ENCODE measurements around the gene KCNMA1. TPM values are rescaled to one million over a fixed set of nuclear protein-coding genes. Genes with fewer than 3 reads are reported as not detected.

The KCNMA1 gene
- total and polyA plus RNA-seq, 4 donors, result 36.2 to 95.0 (median 54.3) TPM

DNA sequence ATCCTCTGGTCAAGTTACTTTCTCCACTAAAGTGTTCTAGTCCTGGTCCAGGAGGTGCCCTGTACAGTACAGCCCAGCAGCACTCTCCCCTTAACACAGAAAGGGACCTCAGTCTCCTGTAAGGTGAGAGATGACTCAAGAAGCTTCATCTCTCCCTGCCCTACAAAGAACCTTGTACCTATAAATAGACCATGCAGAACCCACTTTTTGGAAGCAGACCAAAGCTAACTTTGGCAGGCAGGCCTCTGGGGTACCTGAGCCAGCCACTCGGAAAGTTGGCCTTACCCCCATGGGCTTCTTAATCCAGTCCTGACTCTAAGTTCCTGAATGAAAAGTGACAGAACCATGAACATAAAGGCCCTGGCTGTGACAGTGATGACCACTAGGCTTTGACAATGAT is 454.8 kb downstream of the KCNMA1 start:
- 82% methylated on average over 1 of the region's 1 CpG for WGBS (ENCODE audit: insufficient coverage)
- Histone ChIP-seq H3K4me1 (ENCODE audit: control insufficient read depth, insufficient read depth, low read length) (no peaks in the 10 kb centered on the region), H3K27ac (ENCODE audit: low read depth, low read length) (no peak overlapping the region)

DNA sequence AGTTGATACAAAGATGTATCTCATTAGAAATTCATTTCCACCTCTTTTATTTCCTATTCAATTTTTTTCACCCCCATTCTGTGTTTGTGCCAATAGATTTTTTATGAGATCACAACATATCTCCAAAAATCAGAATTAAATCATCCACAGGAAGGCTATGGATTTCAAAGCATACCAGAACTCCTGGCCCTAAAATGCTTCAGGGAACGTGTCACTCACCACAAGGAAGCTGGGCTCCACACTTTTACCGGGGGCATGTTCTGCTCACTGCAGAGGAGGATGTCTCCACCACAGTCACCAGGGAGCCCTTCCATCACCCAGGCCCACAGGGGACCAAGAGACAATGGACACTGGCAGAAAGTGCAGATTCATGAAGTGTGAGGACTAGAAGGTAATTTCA is 456.8 kb downstream of the KCNMA1 start:
- Histone ChIP-seq H3K36me3 (ENCODE audit: control insufficient read depth, insufficient read depth, low read length) (no peaks in the 10 kb centered on the region), H3K27ac (ENCODE audit: low read depth, low read length) (no peak overlapping the region), H3K9me3 (ENCODE audit: control insufficient read depth, insufficient read depth, low read length) (no peaks in the 10 kb centered on the region), H3K4me1 (ENCODE audit: control insufficient read depth, insufficient read depth, low read length) (no peaks in the 10 kb centered on the region), H3K4me3 (ENCODE audit: low read depth, low read length) (no peak overlapping the region), H3K27me3 (ENCODE audit: control insufficient read depth, insufficient read depth, low read length) (no peaks in the 10 kb centered on the region)
- DNase-seq (ENCODE audit: low read depth in 4 of 6, low spot score in 6 of 6), result no peak
- WGBS (ENCODE audit: insufficient coverage), result 100% methylated on average over 1 of the region's 2 CpGs

More for the DNA sequence above, 454.8 kb downstream of the KCNMA1 start:
- DNase-seq (ENCODE audit: low read depth in 4 of 6, low spot score in 6 of 6), result no peak
- H3K4me3 ChIP-seq (ENCODE audit: low read depth, low read length), result no peak overlapping the region
- H3K36me3 ChIP-seq (ENCODE audit: control insufficient read depth, insufficient read depth, low read length), result no peaks in the 10 kb centered on the region
- H3K27me3 ChIP-seq (ENCODE audit: control insufficient read depth, insufficient read depth, low read length), result no peaks in the 10 kb centered on the region
- no peaks in the 10 kb centered on the region for H3K9me3 ChIP-seq (ENCODE audit: control insufficient read depth, insufficient read depth, low read length)

DNA sequence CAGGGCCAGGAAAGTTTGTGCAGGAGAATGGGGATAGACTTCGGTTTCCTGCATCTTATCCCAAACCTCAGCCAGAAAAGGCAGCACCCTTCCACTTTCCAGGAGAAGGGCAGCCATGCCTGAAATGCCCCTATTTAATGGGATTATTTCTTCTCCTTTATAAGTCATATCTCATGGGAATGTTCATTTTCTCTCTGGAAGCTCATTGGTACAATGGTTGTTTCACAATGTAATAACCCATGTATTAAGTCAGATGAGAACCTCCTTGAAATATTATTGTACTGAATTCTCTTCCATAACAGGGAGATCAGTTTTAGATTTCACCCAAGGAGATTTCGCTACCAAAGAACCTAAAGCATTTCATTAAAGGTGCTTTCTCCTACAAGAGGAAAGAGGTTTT is 457.5 kb downstream of the KCNMA1 start:
- DNase-seq (ENCODE audit: low read depth in 4 of 6, low spot score in 6 of 6), result no peak
- Histone ChIP-seq H3K27ac (ENCODE audit: low read depth, low read length) (no peak overlapping the region), H3K36me3 (ENCODE audit: control insufficient read depth, insufficient read depth, low read length) (no peaks in the 10 kb centered on the region), H3K27me3 (ENCODE audit: control insufficient read depth, insufficient read depth, low read length) (no peaks in the 10 kb centered on the region), H3K4me3 (ENCODE audit: low read depth, low read length) (no peak overlapping the region), H3K9me3 (ENCODE audit: control insufficient read depth, insufficient read depth, low read length) (no peaks in the 10 kb centered on the region), H3K4me1 (ENCODE audit: control insufficient read depth, insufficient read depth, low read length) (no peaks in the 10 kb centered on the region)
- WGBS (ENCODE audit: insufficient coverage), result no CpG with 5 or more reads among the region's 2 CpGs

DNA sequence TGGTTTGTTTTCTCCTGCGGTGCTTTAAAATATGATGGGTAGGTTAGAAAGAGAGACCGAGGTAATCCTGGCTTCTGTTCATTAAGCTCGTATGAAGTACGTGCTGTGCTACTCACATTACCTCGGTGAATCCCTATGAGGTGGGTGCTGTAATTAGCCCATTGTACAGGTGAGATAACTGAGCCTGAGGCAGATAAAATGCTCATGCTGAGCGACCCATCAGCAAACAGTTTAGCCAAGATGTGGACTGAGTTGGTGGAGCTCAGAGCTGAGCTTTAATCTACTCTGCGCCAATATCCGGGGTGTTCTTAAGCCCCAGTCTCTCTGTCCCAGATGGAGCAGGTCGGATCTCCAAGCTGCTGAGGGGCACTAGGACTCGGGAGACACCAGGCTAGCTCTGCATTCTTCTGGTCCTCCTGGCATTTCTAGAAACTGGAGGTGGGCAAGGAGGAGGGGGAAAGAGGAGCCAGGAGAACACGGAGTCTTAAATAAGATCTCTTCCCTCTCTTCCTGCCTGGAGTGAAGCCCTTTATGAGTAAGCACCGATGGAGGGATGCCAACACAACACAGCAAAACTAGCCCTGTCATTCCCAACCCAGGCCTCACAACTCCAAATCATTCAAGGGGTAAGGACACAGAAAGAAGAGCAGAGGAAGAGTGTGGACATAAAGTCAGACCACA is 458.5 kb downstream of the KCNMA1 start:
- DNase-seq (ENCODE audit: low read depth in 4 of 6, low spot score in 6 of 6), result no peak
- H3K27me3 ChIP-seq (ENCODE audit: control insufficient read depth, insufficient read depth, low read length), result no peaks in the 10 kb centered on the region
- 80% methylated on average over 10 of the region's 12 CpGs for WGBS (ENCODE audit: insufficient coverage)
- H3K4me1 ChIP-seq (ENCODE audit: control insufficient read depth, insufficient read depth, low read length), result no peaks in the 10 kb centered on the region
- no peak overlapping the region for H3K4me3 ChIP-seq (ENCODE audit: low read depth, low read length)
- no peaks in the 10 kb centered on the region for H3K9me3 ChIP-seq (ENCODE audit: control insufficient read depth, insufficient read depth, low read length)
- no peak overlapping the region for H3K27ac ChIP-seq (ENCODE audit: low read depth, low read length)
- H3K36me3 ChIP-seq (ENCODE audit: control insufficient read depth, insufficient read depth, low read length), result no peaks in the 10 kb centered on the region

DNA sequence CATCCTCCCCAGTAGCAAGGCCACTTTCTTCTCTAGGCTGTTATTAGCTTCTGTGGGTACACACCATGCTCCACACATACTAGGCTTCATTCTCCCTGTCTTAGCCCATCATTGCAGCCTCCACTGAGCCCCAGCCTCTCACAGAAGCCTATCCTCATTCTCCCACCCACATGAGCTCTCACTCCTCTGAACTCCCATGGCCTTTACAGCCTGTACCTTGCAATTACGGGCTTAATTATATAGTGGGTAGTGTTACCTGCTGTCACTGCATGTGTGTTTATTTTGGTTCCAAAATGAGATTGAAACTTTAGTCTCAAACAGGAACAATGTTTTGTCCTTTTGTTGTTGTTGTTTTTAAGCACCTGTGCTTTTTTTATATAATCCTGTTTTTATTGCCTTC is 460.0 kb downstream of the KCNMA1 start:
- H3K4me3 ChIP-seq (ENCODE audit: low read depth, low read length), result no peak overlapping the region
- WGBS (ENCODE audit: insufficient coverage), result no CpG with 5 or more reads among the region's 1 CpG
- H3K36me3 ChIP-seq (ENCODE audit: control insufficient read depth, insufficient read depth, low read length), result no peaks in the 10 kb centered on the region
- no peak for DNase-seq (ENCODE audit: low read depth in 4 of 6, low spot score in 6 of 6)
- no peaks in the 10 kb centered on the region for H3K9me3 ChIP-seq (ENCODE audit: control insufficient read depth, insufficient read depth, low read length)
- H3K4me1 ChIP-seq (ENCODE audit: control insufficient read depth, insufficient read depth, low read length), result no peaks in the 10 kb centered on the region
- no peak overlapping the region for H3K27ac ChIP-seq (ENCODE audit: low read depth, low read length)
- H3K27me3 ChIP-seq (ENCODE audit: control insufficient read depth, insufficient read depth, low read length), result no peaks in the 10 kb centered on the region

DNA sequence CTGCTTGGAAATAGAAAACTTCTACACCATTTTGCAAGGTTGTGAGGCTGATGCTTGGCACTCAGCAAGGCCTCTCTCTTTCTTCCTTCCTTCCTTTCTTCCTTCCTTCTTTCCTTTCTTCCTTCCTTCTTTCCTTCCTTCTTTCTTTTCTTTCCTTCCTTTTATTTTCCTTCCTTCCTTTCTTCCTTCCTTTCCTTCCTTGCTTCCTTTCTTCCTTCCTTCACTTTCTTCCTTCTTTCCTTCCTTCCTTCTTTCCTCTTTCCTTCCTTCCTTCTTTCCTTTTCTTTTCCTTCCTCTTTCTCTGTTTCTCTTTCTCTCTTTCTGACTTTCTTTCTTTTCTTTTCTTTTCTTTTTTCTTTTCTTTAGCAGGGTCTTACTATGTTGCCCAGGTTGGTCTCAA is 460.4 kb downstream of the KCNMA1 start:
- DNase-seq (ENCODE audit: low read depth in 4 of 6, low spot score in 6 of 6), result no peak
- H3K27ac ChIP-seq (ENCODE audit: low read depth, low read length), result no peak overlapping the region
- H3K9me3 ChIP-seq (ENCODE audit: control insufficient read depth, insufficient read depth, low read length), result no peaks in the 10 kb centered on the region
- H3K4me1 ChIP-seq (ENCODE audit: control insufficient read depth, insufficient read depth, low read length), result no peaks in the 10 kb centered on the region
- H3K4me3 ChIP-seq (ENCODE audit: low read depth, low read length), result no peak overlapping the region
- no peaks in the 10 kb centered on the region for H3K27me3 ChIP-seq (ENCODE audit: control insufficient read depth, insufficient read depth, low read length)
- no peaks in the 10 kb centered on the region for H3K36me3 ChIP-seq (ENCODE audit: control insufficient read depth, insufficient read depth, low read length)

DNA sequence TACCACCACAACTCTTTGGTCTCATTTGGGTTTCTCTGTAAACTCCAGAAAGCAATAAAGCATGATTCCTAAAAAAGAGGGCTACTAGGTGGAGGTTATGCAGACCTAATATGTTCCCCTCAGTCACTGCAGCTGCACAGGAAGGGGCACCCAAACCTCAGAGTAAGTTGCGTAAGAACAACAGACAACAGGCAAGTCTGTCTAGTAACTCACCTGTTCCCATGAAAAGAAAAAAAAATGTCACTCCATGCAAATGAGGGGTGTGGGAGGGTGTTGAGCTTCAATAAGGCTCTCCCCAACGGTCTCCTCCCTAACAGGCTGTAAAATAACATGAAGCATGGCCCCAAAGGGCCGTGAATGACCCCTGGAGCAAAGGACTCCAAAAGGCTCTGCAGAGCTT is 461.4 kb downstream of the KCNMA1 start:
- Histone ChIP-seq H3K27ac (ENCODE audit: low read depth, low read length) (no peak overlapping the region), H3K9me3 (ENCODE audit: control insufficient read depth, insufficient read depth, low read length) (no peaks in the 10 kb centered on the region)
- WGBS (ENCODE audit: insufficient coverage), result 56% methylated on average over 2 of the region's 3 CpGs

DNA sequence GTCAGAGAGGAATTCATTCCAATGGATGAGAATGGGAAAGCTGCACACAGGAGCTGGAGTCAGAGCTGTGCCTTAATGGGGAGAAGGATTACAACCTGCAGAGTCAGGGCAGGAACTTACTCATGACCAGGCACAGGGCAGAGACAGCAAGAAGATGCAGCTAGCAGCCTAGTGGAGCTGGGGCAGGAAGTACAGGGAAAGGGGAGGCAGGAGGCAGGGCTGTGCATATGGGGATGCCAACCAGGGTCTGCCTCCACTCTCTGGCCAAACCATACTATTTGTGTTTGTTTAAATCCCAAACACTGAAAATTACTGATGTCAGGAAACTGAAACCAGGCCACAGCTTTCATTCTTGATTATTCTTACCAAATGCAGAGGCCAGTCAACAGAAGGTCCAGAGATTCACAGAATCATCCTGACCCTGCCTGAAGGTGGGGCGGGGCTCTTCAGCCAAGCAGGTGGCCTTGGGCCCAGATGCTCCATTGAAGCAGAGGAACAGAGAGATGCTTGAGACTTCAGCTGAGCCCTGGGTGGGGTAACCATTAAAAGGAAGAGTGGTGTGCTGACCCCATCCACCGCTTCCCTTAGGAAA is 461.9 kb downstream of the KCNMA1 start:
- Histone ChIP-seq H3K4me1 (ENCODE audit: control insufficient read depth, insufficient read depth, low read length) (no peaks in the 10 kb centered on the region), H3K27ac (ENCODE audit: low read depth, low read length) (no peak overlapping the region), H3K36me3 (ENCODE audit: control insufficient read depth, insufficient read depth, low read length) (no peaks in the 10 kb centered on the region), H3K27me3 (ENCODE audit: control insufficient read depth, insufficient read depth, low read length) (no peaks in the 10 kb centered on the region), H3K4me3 (ENCODE audit: low read depth, low read length) (no peak overlapping the region), H3K9me3 (ENCODE audit: control insufficient read depth, insufficient read depth, low read length) (no peaks in the 10 kb centered on the region)
- WGBS (ENCODE audit: insufficient coverage), result 100% methylated on average over 1 of the region's 2 CpGs
- DNase-seq (ENCODE audit: low read depth in 4 of 6, low spot score in 6 of 6), result no peak

More for the DNA sequence above, 461.4 kb downstream of the KCNMA1 start:
- Histone ChIP-seq H3K4me1 (ENCODE audit: control insufficient read depth, insufficient read depth, low read length) (no peaks in the 10 kb centered on the region), H3K36me3 (ENCODE audit: control insufficient read depth, insufficient read depth, low read length) (no peaks in the 10 kb centered on the region), H3K27me3 (ENCODE audit: control insufficient read depth, insufficient read depth, low read length) (no peaks in the 10 kb centered on the region), H3K4me3 (ENCODE audit: low read depth, low read length) (no peak overlapping the region)
- no peak for DNase-seq (ENCODE audit: low read depth in 4 of 6, low spot score in 6 of 6)

DNA sequence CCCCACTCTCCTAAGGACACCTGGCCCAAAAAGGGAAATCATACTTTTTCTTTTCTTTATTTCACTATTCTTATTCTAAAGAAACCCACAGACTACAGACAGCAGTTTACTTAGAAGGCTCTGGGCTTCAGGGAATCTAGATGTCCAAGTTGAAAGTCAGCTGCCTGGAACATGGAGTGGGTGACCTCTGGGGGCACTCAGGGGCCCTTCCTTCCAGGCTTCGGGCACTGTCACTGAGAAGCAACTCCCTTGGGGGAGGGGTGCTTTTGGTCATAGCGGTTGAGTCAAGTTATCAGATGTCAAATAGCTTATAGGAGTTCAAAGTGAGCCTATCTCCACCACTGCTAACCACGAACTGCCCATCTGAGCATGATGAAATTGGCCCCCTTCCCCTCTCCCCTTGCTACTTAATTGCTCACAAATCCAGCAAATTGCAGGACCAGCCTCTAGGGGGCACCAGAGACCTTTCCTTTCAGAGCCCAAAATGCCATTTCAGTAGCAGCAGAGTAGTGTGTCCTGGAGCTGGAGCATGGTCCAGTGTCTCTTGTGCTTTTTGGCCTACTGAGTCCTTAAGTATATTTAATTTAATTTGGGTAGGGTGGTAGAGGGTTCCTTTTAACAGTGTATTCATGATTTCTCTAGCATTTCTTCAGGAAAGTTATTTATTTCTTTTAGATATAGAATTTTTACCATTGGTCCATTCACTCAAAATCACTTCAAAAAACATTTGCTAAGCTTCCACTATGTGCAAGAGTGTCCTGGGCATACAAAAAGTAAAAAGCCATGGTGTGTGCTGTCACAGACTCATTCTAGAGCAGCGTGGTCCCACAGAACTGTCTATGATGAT is 463.8 kb downstream of the KCNMA1 start:
- peak; percentile 71 to 96 (median 80) for DNase-seq (ENCODE audit: low read depth in 4 of 6, low spot score in 6 of 6)

More for the DNA sequence above, 463.8 kb downstream of the KCNMA1 start:
- no peaks in the 10 kb centered on the region for H3K9me3 ChIP-seq (ENCODE audit: control insufficient read depth, insufficient read depth, low read length)
- no peak overlapping the region for H3K4me3 ChIP-seq (ENCODE audit: low read depth, low read length)
- no peak overlapping the region for H3K27ac ChIP-seq (ENCODE audit: low read depth, low read length)
- H3K36me3 ChIP-seq (ENCODE audit: control insufficient read depth, insufficient read depth, low read length), result no peaks in the 10 kb centered on the region
- no peaks in the 10 kb centered on the region for H3K27me3 ChIP-seq (ENCODE audit: control insufficient read depth, insufficient read depth, low read length)
- WGBS (ENCODE audit: insufficient coverage), result 38% methylated on average over 1 of the region's 4 CpGs
- no peaks in the 10 kb centered on the region for H3K4me1 ChIP-seq (ENCODE audit: control insufficient read depth, insufficient read depth, low read length)

All from spinal cord (tissue), 10 donors.